HG02938 (cell line): ENCODE data around the gene PDE4DIP.
"Not testable (repeated sequence)": the region's sequence is repeated elsewhere in the genome, so short reads cannot be mapped to it uniquely, and the experiment has no call there.

Source experiments
- ATAC-seq: cut with Tn5 transposase; IDR thresholded peaks from one replicate; pipeline ENCODE4 v1.9.1; 2021; ENCODE audit warnings: mild to moderate bottlenecking, moderate library complexity; ENCODE audit not compliant: unreplicated experiment

The PDE4DIP gene

DNA sequence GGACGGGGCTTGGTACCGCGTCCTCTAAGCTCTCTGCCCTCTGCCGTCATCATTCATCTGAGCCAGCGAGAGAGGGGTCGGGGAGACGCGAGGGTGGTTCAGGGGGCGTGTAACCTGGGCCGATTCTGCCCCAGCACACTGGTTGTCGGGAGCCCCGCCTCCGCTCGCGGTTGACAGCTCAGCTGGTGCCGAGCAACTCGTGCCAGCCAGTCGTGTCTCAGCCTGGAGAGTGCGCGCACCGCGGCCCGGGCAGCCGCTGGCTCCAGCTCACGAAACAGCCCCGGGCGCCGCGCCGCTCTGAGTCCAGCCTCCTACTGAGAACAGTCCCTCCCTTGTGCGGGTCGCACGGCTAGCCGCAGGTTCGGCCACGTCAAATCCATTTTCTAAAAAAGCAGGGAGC lies at the start of gene PDE4DIP:
Gene PDE4DIP (plus strand): TSS at position 209 of the 400 bp plus-strand sequence. CDS start 347 bp downstream, outside the sequence.
- ATAC-seq, result not testable (repeated sequence)

DNA sequence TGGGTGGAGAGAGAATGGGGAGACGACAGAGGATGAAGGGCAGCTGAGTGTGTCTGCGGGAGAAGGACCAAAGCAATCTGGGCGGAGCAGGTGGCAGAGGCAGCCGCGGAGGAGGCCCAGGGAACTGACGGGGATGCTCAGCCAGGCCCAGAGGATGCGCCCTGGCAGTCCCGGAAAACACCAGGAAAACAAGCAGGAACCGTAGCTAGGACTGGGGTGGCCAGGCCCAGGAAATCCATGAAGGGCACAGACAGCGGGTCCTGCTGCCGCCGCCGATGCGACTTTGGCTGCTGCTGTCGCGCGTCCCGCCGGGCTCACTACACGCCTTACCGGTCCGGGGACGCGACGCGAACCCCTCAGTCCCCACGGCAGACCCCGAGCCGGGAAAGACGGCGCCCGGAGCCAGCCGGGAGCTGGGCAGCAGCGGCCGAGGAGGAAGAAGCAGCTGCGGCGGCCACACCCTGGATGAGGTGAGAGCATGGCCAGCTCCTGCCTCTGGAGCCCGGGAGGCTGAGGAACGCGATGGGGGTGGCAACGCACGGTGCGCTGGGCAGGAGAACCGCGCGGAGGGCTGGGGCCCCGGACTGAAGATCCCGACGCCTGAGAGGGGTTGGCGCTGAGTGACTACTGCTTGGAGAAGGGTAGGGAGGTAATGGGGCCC lies 35.8 kb upstream of the PDE4DIP start:
- ATAC-seq, result not testable (repeated sequence)

DNA sequence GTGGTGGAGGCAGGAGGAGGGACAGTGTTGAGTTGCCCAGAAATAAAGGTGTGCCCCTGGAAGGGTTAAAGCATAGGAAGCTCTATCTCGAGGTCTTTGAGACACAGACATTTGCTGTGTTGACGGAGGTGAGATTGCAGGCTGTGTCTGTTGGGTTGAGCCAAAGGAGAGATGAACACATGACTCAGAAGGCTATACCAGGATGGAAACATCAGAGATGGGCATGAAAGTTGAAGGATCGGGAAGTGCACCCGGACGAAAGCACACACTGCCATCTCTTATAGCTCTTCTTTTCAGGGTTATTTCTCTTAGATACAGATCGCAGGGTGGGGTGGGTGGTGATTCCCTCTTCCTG lies 35.3 kb upstream of the PDE4DIP start:
- ATAC-seq, result not testable (repeated sequence)

DNA sequence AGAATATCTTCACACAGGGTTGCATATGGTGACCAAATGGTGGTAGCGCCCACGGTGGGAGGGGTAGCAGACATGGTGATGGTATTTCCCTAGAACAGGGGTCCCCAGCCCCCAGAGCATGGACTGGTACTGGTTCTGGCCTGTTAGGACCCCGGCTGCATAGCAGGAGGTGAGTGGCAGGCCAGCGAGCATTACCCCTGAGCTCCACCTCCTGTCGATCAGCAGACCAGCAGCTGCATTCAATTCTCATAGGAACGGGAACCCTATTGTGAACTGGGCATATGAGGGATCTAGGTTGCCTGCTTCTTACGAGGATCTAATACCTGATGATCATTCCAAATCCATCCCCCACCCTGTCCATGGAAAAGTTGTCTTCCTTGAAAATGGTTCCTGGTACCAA lies 22.0 kb upstream of the PDE4DIP start:
- ATAC-seq, result not testable (repeated sequence)

DNA sequence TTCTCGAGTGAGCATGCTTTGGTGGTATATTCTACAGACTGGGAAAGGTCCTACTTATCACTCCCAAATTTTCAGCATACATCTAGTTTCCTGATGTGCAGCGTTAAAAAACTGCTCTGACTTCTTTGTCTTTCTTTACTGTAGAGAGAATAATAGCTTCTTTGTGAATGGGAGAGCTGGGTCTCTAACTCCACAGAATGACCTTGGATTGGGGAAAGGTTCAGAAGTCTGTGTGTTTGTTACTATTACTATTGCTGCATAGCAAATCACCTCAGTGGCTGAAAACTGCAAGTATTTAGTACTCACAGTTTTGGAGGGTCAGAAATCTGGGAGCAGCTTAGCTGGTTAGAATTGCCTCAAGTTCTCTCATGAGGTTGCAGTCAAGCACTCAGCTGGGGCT lies 20.4 kb upstream of the PDE4DIP start:
- ATAC-seq, result not testable (repeated sequence)

DNA sequence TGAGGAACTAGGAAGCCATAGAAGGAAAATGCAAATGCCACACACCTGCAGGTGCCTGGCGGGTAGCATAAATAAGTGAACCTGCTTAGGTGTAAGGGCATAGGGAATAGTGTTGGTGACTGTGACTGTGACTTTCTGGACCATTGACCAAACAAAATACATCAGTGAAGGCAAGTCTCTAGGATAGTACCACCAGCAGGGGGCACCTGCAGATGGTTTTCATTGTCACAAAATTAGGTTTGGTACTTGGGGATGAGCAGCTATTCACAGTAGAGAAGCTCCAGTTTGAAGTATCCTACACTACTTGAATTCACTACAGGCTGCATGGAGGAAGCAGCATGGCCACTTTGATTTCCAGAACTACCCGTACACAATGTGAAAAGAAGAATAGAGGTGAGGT lies 19.2 kb upstream of the PDE4DIP start:
- ATAC-seq, result not testable (repeated sequence)

DNA sequence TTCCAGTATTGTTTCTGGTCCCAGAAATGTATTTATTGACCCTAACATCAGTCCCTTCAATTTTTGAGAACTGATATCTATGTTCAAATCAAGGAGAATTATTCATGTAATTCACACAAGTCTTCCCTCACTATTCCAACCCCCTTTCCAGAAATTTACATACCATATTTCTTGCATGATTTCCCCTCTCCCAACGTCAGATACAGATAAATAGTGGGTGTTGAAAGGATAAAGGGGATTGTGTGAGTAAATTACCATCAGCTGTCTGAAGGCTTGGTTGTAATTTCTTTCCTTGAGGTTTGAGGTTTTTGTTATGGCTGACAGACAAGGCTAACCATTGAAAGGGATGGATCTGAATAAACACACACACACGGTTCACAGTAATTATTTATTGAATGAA lies 15.7 kb upstream of the PDE4DIP start:
- not testable (repeated sequence) for ATAC-seq

DNA sequence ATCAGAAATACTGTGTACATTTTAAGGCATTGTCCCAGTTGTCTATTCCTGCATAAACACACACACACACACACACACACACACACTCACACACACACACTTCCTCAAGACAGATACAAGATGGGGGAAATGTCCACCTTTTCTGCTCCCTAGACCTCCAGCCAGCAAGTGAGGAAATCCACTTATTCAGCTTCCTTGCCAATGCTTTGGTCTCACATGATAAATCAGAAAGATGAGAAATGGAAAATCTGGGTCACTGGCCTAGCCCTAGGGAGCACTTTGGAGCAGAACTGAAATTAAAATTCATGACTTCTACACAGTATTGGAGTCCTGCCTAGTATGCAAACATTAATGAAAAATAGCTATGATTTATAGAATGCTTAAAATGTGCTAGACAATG lies 15.3 kb upstream of the PDE4DIP start:
- ATAC-seq, result not testable (repeated sequence)

DNA sequence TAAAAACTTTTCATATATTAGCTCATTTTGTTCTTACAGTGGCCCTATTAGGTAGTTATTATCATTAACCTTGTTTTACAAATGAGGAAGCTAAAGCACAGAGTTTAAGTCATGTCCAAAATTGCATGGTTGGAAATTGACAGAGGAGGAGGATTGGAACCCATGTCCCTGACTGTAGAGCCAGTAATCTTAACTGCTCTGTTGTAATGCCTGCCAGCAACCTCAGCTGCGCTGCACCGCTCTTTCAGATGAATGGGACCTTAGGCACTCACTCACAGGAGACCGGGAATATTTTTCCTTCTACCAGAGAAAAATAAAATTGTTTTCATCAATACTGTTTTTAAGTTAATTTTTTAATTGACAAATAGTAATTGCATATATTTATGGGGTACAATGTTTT lies 14.9 kb upstream of the PDE4DIP start:
- not testable (repeated sequence) for ATAC-seq

DNA sequence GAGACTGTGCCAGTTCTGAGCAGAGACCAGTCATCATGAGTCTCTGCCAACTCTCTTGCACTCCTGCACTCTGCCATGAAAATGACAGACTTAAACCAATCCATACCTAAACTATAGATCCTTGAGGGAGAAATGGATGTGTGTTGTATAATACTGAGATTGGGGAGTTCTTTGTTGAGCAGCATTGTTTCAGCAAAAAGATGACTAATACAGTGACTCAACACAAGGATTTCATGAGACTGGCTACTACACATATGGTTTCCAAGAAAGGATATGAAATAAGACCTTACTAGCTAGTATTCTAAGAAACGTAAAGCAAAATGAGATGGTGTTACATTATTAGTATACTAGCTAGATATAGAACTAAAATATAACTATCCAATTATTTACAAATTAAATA lies 3.0 kb upstream of the PDE4DIP start:
- not testable (repeated sequence) for ATAC-seq

DNA sequence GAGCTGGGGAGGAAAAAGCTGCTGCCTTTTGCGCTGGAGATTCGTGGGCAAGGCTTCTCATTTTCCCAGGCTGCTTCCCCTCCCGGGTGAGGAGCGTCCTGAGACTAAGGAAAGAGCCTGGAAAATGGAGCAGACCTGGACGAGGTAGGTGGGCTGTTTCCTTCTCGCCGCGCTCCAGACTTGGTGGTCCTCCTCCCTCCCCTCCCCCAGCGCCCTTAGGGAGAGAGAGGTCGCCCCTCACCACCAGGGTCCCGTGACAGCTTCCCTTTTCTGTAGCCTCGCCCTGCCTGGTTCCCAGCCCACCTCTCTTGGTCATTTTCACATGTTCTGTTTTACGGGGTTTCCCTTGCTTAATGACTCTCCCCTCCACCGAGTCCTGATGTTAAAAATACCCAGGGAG lies 423 bp downstream of the PDE4DIP start:
- not testable (repeated sequence) for ATAC-seq

DNA sequence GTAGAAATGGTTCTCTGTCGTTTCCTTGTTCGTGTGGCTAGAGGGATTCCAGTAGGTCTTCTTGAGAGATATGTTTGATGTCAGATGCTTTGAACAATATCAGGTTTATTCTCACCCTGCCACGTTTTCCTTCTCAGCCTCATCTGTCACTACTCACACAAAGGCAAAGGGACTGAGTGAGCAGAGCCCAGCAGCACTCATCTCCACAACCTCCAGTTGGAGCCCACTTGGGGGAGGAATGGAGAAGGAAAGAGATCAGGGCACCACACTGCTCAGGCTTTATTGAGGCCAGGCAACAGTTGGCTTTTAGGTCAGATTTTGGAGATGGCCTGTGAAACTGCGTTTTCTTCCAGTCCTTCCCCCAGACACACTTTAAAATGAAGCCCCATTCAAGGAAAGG lies 840 bp downstream of the PDE4DIP start:
- ATAC-seq, result not testable (repeated sequence)

DNA sequence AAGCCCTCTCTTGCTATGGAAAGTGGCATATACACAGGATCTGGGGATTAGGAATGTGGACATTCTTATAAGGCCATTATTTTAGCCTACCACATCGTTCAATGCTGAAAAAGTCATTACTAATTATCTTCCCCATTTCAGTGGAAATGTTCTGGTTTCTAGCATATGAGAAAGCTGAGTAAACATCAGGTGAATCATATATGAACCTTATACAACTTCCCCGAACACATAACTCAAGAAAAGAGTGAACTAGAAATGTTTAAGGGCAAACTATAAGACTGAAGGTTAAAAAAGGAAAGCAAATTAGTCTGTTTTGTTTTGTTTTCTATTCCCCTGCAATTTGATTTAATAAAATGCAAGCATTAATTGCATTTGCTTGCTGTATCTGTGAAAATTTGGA lies 6.1 kb downstream of the PDE4DIP start:
- ATAC-seq, result not testable (repeated sequence)

DNA sequence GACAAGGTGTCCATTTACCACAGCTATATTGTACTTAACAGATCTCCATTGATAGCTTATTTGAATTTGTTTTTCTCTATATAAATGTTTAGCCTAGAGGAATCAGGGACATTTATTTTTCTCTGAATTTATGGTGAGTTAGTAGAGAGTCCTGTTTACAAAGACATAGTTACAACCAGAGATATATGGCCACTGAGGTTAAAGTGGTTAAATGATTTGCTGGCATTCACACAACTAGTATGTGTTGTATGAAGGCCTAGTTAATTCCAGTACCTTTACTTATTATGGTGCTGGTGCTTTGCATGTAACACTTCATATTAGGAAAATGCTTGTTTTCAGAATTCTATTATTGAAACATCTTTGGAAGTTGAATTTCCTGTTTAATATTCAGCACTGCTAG lies 6.6 kb downstream of the PDE4DIP start:
- not testable (repeated sequence) for ATAC-seq

DNA sequence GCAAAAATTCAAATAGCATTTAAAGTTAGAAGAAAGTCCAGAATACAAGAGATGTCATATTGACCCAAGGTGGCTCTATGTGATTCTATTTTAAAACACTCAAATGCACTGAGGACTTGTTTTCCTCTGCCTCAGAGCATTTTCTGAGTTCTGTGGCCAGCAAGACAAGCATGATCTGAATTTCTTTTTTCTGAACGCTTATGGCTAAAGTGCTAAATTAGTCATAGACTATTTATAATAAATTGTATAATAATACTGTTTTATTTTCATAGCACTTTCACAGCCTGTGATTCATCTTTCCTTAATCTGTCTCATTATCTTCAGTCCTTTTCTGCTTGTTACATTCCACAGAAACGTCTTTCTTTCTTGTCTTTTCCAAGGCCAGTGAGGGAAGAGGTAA lies 7.5 kb downstream of the PDE4DIP start:
- ATAC-seq, result not testable (repeated sequence)

DNA sequence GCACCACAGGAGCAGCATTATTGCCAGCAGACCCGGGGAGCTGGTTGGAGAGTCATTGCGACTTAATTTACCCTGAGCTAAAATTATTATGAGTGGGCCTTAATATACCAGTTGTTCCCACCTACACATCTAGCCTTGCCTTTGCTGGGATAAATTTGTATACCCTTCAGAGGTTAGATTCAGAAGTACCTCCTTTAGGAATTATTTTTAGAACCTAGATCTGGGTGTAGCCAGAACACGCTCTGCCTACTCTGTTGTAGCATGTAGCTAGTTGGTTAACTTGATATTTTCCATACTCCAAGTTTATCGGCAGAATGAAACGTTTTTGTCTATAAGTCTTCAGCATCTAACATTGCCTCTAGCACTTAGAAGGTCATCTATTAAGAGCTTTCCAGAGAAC lies 9.1 kb downstream of the PDE4DIP start:
- ATAC-seq, result not testable (repeated sequence)

DNA sequence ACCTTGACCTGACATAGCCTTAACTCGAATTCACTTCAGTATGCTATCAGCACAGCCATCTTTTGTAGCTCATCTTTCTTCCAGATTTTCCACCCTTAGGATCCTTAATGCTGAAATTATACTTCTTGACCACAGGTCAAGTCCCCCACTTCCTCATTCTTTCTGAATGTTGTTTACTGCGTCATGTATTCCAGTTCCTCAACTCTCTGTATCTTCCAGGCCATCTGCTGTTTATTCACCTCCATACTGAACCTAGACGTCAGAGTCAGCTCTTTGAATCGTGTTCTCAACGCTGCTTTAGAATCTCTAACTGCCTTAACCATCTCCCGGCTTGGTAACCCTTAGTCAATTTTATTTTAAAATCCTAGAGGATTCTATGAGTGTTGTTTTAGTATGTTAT lies 9.8 kb downstream of the PDE4DIP start:
- ATAC-seq, result not testable (repeated sequence)

DNA sequence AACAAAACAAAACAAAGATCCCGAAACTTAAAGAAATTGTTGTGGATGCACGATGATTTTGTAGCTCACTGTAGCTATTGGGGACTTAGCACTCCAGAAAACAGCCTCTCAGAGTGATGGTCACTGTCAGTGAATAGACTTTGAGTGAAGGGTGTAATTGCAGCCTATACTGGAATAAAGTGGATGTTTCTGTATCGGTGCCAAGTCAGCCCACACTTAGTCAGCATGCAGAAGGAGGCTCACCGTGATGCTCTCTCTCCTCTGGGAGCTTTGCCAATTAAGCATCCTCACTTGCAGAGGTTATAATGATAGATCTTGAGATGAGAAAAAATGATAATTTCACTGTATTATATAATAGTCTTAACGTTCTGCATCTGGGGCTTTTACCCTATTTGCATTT lies 11.1 kb downstream of the PDE4DIP start:
- ATAC-seq, result not testable (repeated sequence)

DNA sequence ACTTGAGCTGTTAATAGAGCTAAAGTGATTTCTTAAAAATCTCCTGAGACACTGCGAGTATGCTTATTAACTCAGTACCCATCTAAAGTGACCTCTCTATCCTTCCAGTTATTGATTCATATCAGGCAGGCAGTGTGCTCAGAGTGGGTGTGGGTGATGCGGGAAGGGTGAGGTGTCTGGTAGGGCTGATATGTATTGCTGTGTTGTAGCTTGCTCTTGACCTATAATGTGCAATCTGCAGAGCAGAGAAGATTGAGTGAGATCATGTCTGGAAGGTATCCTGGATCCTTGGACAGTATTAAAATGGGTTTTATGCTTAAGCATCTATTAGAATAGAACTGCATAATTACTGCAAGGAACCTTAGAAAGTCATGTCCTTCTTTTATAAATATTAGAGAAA lies 15.8 kb downstream of the PDE4DIP start:
- ATAC-seq, result not testable (repeated sequence)

DNA sequence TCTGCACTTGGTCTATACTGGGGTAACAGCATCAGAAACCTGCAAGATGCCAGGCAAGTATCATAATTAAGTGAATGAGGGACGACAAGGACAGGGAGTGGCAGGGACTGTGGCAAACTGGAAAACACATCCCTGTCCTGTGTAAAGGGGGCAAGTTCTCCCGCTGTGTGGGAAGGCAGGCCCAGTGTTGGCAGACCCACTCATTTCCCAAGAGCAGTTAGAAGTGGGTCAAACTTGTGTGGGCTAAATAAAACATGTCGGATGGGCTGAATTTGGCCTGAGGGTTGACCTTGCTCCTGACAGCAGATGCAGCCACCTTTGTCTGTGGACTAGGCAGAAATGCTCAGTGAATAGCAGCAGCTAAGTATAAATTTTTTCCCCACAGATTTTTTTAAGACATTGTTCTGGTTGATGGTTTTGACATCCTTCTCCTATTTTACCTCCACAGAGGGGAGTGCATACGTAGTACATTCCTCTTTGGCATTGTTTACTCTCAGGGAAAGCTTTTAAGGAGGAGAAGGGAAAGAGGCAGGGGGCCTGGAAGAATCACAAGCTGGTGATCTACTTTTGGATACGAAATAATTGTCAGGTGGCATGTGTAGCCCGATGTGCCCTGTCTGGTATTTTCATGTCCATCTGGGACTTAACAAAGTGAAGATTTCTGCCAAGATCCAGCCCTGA lies 16.5 kb downstream of the PDE4DIP start:
- not testable (repeated sequence) for ATAC-seq

DNA sequence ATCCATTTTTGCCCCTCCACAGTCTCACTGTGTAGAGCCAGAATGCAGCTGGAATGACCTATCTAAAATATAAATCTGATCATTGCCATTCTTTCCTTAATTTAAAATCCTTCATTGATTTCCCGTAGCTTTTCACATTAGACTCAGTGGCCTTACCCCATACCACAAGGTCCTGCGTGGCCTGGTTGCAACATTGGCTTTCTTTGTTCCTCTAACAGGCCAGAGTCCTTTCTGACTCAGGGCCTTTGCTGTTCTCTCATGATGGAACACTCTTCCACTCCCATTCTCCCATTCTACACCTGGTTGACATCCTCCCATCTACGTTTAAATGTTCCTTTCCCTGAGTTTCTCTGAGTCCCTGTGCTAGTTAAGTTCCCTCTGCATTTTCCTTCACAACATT lies 18.4 kb downstream of the PDE4DIP start:
- ATAC-seq, result not testable (repeated sequence)

DNA sequence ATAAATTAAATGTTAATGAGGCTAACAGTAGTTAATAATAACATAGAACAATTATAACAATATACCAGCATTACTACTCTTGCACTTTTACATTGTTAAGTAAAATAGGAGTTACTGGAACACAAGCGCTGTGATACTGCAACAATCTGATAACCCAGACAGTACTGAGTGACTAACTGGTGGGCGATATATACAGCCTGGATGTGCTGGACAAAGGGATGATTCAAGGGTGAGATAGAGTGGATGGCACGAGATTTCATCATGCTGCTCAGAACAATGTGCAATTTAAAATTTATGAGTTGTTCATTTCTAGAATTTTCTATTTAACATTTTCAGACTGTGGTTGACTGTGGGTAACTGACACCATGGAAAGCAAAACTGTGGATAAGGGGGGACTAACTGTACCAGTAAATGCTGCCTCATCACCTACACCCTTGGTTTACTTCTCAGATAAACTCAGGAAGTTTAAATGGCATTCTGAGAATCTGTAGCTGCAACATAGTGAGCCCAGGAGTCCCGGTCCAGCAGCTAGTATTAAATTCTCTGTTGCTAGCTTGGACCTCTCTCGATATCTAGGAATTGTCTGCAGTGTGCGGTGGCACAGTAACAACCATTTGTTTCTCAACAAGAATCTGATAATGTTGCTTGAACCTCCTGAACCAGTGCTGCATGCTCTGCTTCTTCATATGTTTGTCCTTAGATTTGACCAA lies 24.9 kb downstream of the PDE4DIP start:
- not testable (repeated sequence) for ATAC-seq
